ENCODE data around the gene DAAM1.

DAAM1 gene

DNA sequence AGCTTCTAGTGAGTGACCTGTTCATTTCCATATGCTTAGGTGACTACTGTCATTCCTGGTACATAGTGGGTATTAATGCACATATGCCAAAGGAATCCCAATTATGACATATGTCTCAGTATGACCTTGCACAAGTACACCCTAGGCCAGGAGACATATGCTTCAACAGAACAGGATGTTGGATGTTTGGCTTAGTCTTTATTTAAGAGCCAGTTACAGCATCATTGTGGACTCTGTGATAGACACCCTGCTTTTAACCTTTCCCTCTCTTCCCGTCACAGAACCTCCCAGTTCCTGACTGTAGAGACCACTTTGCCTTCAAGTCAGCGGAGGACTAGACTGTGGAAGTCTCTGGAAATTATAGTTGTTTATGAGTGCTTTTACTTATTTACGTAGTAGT lies 72.9 kb downstream of the DAAM1 start:
- TF ChIP-seq CTCF (conservative IDR thresholded peaks at IDR 0.05; ENCODE audit: low read length) = no peak
- DNase-seq (ENCODE audit: low read depth) = no peak
- no peak overlapping the region for H3K4me3 ChIP-seq (ENCODE audit: low read length)

- DNase-seq (ENCODE audit: low read depth) = no peak
- no peak overlapping the region for H3K4me3 ChIP-seq (ENCODE audit: low read length)
- no peak for TF ChIP-seq CTCF (conservative IDR thresholded peaks at IDR 0.05; ENCODE audit: low read length)
Measured at GRCh38 chr14:59262717-59263454, 74.4 kb downstream of the DAAM1 start.

DNA sequence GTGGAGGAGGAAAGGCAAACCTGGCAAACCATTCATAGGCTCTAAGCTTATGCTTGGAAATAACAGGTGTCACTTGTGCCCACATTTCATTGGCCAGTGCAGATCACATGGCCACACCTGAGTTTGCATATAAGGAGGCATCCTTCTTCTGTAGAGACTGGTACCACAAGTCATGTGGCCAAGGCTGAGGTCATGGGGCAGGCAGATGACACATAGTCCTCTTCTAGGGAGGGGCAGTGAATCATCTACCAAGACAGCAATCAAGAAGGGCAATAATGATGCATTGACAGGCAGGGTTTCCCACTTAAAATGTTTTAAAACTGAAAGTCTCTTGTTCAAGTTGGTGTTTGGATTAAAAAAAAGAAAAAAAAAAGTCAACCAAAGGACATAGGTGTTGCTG lies 77.3 kb downstream of the DAAM1 start:
- DNase-seq (ENCODE audit: low read depth) = no peak

GRCh38 chr14:59267046-59267445 lies 78.6 kb downstream of the DAAM1 start:
- no peak overlapping the region for H3K4me3 ChIP-seq (ENCODE audit: low read length)
- no peak for DNase-seq (ENCODE audit: low read depth)
- no peak for TF ChIP-seq CTCF (conservative IDR thresholded peaks at IDR 0.05; ENCODE audit: low read length)

More for the DNA sequence above, 77.3 kb downstream of the DAAM1 start:
- no peak overlapping the region for H3K4me3 ChIP-seq (ENCODE audit: low read length)
- no peak for TF ChIP-seq CTCF (conservative IDR thresholded peaks at IDR 0.05; ENCODE audit: low read length)

GRCh38 chr14:59268011-59268410 lies 79.5 kb downstream of the DAAM1 start:
- TF ChIP-seq CTCF (conservative IDR thresholded peaks at IDR 0.05; ENCODE audit: low read length) = no peak
- no peak for DNase-seq (ENCODE audit: low read depth)
- no peak overlapping the region for H3K4me3 ChIP-seq (ENCODE audit: low read length)

GRCh38 chr14:59268858-59269257 lies 80.4 kb downstream of the DAAM1 start:
- no peak for TF ChIP-seq CTCF (conservative IDR thresholded peaks at IDR 0.05; ENCODE audit: low read length)
- DNase-seq (ENCODE audit: low read depth) = no peak
- H3K4me3 ChIP-seq (ENCODE audit: low read length) = no peak overlapping the region

- no peak for TF ChIP-seq CTCF (conservative IDR thresholded peaks at IDR 0.05; ENCODE audit: low read length)
- no peak for DNase-seq (ENCODE audit: low read depth)
- H3K4me3 ChIP-seq (ENCODE audit: low read length) = no peak overlapping the region
Measured at GRCh38 chr14:59269466-59269865, 81.0 kb downstream of the DAAM1 start.
